Vagina (tissue), 2 donors: ENCODE results near the gene FHDC1.

ENCODE experiments used
- CTCF ChIP-seq, 3 experiments: fragments of 450-650 bp in 2 of 3; fragments of 200-600 bp in 1 of 3; sonication (generic) in 1 of 3; IDR thresholded peaks; one replicate each; pipeline ENCODE4 v1.5.1; 2017 to 2019; ENCODE audit warnings: antibody characterized with exemption in 3 of 3, mild to moderate bottlenecking in 2 of 3, moderate library complexity in 2 of 3
- POLR2AphosphoS5 ChIP-seq, 2 donors: sonication (generic); formaldehyde crosslinking; IDR thresholded peaks; one replicate each; pipeline ENCODE4 v1.9.0; 2017; ENCODE audit warnings: antibody characterized with exemption in 2 of 2, mild to moderate bottlenecking in 2 of 2, low read depth in 1 of 2; ENCODE audit not compliant: insufficient read depth in 1 of 2

GRCh38 chr4:153020457-153020856, 84.3 kb downstream of the FHDC1 start:
- TF ChIP-seq CTCF (IDR thresholded peaks at IDR 0.05) (no peak), POLR2AphosphoS5 (IDR thresholded peaks at IDR 0.05; ENCODE audit: insufficient read depth in 1 of 2, low read depth in 1 of 2) (no peak)
